ENCODE measurements around the gene STX4.

- TF ChIP-seq CTCF (IDR thresholded peaks at IDR 0.05), result no peak
- no peak for TF ChIP-seq POLR2A (IDR thresholded peaks at IDR 0.05)
Observed at GRCh38 chr16:30991052-30991451, 42.3 kb upstream of the STX4 start.

Measured in Peyer's patch (tissue), 4 donors.